Stimulated activated CD8-positive, alpha-beta memory T cell treated with anti-CD3 and anti-CD28 coated beads, Interleukin-12 subunit alpha, Interleukin-12 subunit beta, amount 100 ng/mL, for 4 hours (primary cell): ENCODE measurements around the gene GCK.

Experiments
- DNase-seq: peaks from one replicate; pipeline ENCODE4 v3.0.0-alpha.2; 2020; ENCODE audit warnings: low read depth

GCK gene

GRCh38 chr7:44222776-44223261, 33.6 kb upstream of the GCK start:
- no peak for DNase-seq

GRCh38 chr7:44222074-44222473, 32.8 kb upstream of the GCK start:
- DNase-seq = no peak

DNA sequence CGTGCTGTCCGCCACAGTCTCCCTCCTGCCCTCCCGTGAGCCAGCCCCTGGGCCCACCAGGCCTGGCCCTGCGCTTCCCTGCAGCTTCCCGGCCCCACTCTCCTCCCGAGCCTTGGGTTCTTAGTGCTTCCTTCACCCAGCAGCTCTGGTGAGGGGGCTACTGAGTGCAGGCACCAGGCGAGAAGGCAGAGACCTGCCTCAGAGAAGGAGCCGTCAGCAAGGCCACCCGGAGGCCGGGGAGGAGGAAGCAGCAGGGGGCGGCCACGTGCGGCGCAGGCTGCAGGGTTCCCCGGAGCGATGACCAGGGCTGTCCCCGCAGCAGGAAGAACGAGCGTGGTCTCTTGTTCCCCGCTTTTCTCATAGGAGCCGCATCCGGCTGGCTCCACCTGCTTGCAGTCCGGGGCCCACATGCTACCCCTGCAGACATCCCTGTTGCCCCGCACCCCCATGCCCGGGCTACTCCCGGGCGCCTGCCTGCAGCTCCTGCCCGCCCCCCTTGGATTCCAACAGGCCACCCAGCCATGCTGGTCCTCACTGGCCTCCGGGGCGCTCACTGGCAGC, 32.1 kb upstream of the GCK start:
- DNase-seq = no peak

DNA sequence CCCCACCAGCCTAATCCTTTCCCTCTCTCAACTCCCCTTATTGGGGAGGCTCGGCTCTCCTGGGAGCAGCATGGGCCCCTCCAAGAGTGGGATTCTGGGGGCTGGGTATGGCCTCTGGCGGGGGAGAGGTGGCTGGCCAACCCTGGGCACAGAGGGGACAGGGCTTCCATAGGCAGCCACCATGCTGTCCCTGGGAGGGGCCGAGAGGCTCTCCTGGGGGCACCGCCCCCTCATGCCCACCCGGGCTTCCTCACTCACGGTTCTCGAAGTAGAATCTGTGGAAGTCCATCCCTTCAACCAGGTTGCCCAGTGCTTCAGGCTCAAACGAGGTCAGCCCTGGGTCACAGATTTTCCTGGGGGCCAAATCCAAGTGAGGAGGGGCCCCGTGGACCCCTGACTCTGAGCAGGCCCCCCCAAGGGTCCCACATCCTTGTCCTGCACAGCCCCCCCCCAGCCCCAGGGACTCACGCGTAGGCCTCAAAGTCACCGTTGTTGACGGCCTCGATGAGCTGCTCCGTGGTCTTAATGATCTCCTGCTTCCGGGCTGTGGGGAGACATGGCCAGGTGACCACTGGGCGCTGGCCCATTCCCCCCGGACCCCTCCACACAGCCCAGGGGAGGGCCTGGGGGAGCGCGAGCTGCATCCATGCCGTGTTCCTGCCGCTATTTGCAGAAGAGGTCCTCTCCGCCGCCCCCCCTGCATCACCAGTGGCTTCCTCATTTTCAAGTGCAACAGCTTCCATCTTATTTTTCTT, 31.3 kb upstream of the GCK start:
- no peak for DNase-seq

DNA sequence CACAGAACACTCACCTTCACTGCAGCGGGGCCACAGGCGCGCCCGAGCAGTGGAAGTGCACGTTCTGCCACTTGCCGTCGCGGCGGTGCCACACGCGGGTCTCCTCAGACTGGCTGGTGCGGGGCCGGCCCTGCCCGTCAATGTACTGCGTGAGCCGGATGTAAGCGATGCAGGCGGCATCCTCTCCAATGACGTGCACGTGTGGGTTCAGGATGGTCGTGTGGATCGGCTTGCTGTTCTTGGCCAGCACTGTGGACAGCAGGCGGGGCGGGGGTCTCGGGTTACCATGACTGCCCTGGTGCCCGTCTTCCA, 30.8 kb upstream of the GCK start:
- no peak for DNase-seq

- DNase-seq = no peak
These were observed 30.3 kb upstream of the GCK start for GRCh38 chr7:44219371-44220045.

DNA sequence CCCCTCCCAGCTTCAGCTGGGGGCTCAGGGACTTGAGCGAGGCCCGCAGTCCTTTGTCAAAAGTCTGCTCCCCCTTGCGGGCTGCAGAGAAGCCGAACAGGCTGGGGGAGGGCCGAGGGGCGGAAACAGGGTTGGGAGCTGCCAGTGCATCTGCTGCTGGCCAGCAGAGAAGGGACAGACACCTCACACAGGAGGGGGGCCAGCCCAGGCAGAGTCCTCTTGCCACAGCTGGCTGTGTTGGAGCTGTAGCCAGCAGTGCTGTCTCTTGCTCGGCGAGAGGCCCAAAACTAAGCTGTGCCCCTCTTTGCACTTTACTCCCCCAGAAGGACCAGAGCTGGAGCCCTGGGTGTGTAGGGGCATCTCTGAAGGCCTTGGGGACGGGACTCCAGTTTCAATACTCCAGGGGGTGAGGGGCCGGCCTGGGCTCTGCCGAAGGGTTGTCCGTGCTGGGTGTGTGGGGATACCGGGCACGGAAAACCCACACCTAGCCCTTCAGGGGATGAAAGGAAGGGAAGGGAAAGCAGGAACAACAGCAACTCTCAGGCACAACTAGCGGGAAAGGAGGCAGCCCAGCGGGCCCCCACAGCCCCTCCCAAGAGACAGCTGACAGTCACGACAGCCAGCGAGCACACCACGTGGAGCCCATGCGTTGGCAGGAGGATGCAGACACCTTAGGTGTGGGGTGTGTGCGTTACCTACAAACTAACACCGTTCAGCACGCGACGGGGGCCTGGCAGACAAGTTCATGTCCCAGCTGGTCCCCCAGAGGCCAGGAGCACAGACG, 29.4 kb upstream of the GCK start:
- DNase-seq = no peak

DNA sequence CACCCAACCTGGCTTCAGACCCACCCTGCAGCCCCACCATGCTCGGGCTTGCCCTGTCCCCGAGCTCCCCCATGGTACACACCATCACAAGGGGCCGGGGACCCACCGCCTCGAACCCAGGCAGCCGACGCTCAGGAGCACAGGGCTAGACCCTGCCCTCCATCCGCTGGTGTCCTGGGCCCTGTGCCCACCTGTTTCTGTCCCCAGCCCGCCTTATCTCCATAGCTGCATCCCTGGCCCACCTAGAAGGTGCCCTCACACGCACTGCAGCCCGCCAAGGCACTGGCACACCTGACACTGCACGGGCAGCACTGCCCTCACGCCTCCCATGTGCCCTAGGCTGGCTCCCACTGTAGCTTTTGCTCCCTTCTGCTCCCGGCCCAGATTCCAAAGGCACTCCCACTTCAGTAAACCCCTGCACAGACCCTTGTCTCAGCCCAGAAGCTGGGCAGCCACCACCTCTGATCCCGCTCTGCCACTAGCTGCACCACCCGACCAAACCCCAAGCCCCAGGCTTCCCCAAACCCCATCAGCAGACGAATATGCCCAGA, 28.7 kb upstream of the GCK start:
- no peak for DNase-seq

DNA sequence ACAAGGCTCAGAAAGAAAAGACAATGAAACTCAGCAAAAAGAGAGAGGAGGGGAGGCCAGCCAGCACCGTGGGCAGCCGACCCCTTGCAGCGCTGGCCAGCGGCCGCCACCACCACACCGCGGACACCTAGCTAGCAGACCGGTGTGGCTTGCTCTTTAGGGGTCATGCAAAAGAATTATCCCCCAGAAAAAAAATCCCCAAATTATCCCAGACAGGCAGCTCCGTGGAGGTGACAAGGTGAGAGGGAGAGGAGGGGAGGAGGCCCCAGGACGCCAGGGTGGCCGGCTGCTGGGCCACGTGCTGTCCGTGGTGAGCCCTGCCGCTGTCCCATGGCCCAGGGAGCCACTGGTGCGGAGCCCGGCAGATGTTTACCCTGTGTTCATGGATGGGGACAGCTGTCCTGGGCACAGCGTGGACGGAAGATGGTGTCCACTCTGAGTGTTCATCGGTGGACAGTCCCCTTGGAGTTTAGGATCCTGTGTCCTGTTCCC, 28.0 kb upstream of the GCK start:
- no peak for DNase-seq

DNA sequence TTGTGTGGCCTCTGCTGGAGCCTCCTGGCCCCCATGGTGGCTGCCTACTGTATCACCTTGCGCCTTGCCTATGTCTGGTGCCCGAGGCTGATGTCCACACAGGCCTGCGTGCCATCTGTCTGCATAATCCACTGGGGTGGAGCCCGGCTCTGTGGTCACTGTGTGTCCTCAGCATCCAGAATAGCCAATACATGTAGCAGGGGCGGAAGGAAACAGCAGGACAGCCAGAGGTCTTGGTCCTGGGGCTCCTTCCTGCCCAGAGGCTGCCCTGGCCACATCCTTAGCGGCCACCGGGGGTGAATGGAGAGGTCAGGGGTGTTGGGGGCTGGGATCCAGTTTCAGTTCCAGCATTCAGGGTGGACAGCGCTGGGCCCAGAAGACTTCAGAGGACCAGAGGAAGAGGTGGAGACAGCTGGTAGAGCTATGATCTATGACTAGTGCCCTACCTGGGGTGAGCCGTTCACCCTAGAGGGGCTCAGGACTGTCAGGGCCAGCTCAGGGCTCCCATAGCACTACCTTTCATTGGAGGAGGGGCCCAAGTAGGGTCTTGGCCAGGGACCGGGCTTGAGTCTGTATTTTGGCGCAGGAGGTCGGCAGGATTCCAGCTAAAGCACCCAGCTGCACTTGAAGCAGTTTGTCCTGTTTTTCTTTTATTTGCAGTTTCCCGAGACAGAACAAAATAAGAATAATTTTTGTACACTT, 27.4 kb upstream of the GCK start:
- DNase-seq = no peak

- no peak for DNase-seq
These were observed 26.8 kb upstream of the GCK start for GRCh38 chr7:44216019-44216418.

- no peak for DNase-seq
These were observed 26.3 kb upstream of the GCK start for GRCh38 chr7:44215531-44215930.

GRCh38 chr7:44213877-44214388, 24.7 kb upstream of the GCK start:
- DNase-seq = no peak

DNA sequence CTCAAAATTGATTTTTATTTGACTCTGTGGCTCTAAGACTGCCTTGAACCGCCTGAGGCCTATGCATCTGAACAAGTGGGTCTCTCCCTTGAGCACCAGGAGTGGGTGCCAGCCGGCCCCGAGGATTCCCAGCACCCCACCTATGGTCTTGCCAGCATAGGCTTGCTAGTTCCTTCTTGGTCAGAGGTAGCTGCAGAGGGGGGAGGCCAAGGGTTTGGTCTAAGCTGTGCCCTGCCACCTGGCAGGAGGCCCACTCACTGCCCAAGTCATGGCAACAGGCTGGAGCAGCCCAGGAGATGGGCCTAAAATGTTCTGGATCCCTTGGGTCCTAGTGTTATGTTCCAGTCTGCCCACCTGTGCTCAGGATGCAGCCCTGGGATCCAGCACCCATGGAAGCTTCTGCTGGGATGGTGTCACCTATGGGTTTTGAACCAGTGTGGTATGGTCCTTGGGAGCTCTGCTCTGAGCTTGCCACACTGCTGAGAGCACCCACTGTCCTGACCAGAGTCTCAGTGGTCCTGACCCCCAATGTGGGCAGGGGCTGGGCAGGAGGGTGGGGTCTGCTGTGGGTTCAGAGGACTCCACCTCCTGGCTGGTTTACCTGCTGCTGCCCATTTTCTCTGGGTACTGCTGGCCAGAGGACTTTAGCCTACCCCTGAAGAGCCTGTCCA, 24.1 kb upstream of the GCK start:
- DNase-seq = no peak

- DNase-seq = no peak
These were observed 23.4 kb upstream of the GCK start for GRCh38 chr7:44212581-44213184.

DNA sequence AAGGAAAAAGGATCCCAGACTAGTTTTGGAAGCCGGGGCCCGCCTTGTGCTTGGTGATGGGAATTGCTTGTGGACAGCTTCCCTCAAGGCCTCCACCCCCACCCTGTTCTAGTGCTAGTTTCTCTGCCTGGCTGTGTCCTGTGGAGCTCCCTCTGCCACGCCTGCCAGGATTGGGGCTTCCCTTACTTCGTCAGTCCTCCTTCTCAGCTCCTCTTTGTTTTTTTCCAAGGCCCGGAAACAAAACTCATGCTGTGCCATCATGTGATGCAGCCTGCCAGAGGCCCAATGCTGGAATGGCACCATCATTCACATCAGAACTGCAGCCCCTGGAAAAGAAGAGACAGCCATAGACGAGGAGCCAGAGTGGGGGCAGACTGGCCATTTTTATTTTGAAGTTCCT, 22.8 kb upstream of the GCK start:
- no peak for DNase-seq

DNA sequence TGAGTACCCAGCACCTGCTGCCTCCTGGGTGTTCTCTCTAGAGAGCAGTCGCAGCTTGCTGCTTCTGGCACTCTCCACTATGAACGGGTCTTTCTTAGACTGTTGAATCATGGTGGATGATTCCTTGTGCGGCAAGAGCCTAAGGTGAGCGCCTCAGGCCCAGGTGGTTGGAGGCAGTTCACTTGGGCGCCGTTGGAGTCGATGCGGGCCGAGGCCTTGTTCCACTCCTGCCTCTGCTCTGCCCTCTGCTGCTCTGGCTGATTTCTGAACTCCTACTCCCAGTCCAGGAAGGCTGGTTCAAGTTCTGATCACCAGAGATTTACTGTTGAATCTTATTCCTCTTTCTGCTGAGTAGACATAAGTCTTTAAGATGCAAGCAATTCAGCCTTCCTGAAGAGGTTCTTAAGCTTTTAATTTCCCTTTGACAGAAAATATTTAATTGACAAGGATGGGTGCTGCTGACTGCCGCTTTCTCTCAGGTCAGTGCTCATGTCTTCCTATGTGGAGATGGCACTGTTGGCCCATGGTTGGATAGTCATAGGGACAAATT, 22.0 kb upstream of the GCK start:
- no peak for DNase-seq

DNA sequence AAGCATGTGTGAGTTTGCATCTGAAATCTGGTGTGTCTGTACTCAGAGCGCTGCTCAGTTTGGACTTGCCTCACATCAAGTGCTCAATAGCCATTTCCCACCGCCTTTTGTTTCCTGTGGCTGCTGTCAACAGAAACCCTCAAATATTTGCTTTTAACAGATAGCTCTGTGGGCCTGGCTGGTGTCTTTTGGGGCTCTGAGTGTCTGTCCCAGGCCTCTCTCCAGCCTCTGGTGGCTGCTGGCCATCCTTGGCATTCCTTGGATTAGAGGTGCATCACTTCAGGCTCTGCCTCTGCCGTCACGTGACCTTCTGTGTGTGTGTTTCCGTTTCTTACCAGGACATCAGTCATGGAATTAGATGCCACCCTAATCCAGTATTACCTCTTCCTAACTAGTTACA, 20.9 kb upstream of the GCK start:
- DNase-seq = no peak

DNA sequence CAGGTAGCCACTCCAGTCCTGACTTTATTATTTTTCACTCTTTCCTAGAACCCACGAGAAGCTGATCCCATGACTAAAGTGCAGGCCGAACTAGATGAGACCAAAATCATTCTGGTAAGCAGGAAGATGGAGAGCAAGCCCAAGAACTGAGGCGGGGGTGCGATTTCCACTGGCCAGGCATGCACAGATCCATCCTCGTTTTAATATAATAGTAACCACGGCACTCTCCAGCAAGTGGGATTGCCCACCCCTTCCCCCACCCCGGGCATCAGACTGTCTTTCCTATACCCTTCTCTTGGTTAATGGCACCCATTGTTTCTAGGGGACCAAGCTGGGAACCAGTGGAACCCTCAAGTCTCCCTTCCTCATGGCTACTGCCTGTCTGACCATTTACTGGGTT, 18.8 kb upstream of the GCK start:
- DNase-seq = no peak

DNA sequence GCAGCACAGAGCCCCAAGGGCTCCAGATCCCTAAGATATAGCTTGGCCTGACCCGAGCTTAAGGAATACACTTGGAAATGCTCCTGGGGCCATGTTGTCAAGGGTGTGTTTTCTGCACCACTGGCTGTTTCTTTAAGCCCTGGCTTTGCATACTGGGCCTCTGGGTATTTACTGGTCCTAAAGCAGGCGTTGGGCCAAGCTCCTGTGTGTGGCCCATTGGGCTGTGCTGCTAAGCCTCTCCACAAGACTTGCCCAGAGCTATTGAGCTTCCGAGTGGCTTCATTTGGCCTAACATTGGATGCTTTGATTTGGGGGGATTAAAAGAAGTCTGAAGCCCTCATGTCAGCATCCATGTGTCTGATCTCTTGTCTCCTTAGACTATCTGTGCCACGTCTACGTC, 16.8 kb upstream of the GCK start:
- DNase-seq = no peak
